HG03565 (cell line): Measurements from ENCODE around the gene RBP3.
A peak's percentile ranks its signal among the peaks of the same experiment; 100 is the strongest.
"Not testable (repeated sequence)": the region's sequence is repeated elsewhere in the genome, so short reads cannot be mapped to it uniquely, and the experiment has no call there.

Source experiments
- ATAC-seq: cut with Tn5 transposase; IDR thresholded peaks from one replicate; pipeline ENCODE4 v1.9.1; 2021; ENCODE audit warnings: mild to moderate bottlenecking, moderate library complexity; ENCODE audit not compliant: unreplicated experiment

The RBP3 gene

GRCh38 chr10:47370878-47371277, 22.7 kb downstream of the RBP3 start:
- no peak for ATAC-seq

- ATAC-seq = no peak
Measured at GRCh38 chr10:47371629-47372485, 23.7 kb downstream of the RBP3 start.

- ATAC-seq = no peak
Measured at GRCh38 chr10:47372726-47373125, 24.6 kb downstream of the RBP3 start.

GRCh38 chr10:47374611-47375536, 26.7 kb downstream of the RBP3 start:
- no peak for ATAC-seq

GRCh38 chr10:47376522-47377220, 28.5 kb downstream of the RBP3 start:
- no peak for ATAC-seq

GRCh38 chr10:47378183-47378510, 30.0 kb downstream of the RBP3 start:
- ATAC-seq = no peak

DNA sequence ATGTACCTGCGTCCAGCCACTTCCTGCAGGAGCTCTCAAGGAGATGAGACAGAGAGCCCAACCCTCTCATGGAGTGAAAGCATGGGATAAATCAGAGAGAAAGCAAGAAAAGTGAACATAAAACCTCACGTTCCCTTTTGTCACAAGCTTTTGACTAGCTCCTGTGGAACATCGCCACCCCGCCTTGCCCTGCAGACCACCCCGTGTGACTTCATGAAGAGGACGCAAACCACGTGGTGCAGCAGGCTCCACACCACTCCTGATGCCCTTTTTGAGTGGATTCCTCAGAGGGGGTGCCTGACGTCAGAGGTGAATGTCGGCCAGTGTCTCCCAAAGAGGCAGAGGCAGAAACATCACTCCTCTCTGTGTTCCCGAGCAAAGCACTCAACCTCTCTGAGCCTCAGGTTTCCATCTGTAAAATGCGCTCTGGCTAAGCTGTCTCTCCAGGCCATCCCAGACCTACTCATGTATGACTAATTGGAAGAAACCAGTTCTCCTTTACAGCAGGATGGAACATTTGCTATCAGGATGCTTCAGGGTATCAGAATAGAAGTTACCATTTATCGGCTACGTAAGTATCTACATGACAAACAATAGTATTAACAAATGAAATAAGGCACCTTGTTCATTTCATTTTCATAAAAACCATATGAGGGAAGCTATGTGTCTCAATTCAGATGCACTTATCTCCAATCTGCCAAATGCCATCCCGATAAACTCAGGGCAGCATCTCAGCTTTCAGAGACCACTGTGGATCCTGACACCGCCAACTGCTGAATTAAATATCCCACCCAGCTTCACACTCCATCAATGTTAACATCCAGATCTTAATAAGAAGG, 30.7 kb downstream of the RBP3 start:
- no peak for ATAC-seq

GRCh38 chr10:47379445-47379785, 31.3 kb downstream of the RBP3 start:
- ATAC-seq = no peak

GRCh38 chr10:47379901-47380300, 31.7 kb downstream of the RBP3 start:
- ATAC-seq = no peak

DNA sequence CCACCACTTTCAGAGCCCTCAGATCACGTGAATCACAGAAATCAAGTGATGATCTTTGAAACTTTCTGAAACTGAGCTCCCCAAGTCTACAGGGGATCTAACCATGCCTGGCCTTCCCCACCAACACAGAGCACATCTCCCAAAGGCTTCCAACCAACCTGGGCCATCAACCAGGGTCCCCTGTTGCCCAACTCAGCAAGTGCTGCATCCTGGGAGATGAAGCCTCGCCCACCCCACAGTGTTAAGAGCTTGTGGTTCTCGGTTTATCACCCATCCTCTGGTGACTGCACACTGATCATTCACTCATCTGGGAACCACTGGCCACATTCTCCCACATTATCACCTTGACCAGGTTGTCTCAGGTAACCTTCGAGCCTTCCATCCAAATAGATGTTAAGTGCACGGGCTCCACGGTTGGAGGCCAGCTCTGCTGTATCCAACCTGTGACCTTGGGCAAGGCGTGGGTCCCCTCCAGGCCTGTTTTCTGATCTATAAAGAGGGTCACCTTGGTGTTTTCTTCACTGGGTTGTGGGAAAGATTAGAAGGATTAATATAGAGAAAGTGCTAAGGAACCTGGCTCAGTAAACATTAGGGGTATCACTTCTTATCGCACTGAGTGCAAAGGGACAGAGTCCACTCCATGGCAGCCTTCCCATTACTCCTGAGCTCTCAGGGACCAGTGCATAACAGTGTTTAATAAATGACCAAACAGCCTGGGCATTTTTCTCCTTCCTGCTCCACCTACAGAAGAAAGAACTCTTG, 32.4 kb downstream of the RBP3 start:
- ATAC-seq = no peak

- ATAC-seq = no peak
Measured at GRCh38 chr10:47381103-47381395, 32.9 kb downstream of the RBP3 start.

DNA sequence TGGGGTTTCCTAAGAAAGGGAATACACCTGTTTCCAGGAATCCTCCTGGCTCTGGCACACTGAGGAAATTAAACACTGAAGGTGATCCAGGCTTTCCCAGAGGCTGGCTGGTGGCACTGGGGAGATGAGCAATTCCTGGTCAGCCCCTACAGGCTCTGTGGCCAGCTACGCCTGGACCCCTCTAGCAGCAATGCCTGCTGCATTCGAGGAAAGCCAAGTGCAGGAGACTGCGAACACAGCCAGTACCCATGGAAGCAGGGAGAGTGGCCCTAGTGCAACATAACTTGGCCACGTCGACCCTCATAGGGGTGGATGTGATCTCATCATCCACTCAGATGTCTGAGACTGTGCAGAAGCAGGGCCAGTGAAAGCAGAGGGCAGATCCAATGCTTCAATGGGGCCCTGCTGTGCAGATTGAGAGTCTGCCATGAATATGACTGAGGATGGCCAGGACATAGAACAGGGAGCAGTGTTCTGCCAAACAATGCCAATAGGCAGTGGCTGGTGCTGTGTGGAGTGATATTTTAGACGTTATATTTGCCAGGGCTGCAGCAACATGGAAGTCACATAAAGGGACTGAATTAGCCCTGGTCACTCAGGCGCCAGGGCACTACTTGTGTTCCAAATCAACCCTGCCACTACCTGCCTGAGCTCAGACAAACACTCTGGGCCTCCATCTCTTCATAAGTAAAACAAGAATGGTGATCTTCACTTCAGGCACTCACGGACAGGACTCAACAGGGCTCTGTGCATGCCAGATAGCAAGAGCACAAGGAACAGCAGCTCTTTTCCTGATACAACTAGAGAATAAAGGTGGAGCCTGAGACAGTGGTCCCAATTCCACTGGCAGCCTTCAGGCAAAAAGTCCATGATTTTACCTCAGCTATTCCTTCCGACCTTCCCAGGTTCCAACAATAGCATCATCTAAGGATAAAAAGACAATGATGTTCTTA, 33.5 kb downstream of the RBP3 start:
- ATAC-seq = no peak

DNA sequence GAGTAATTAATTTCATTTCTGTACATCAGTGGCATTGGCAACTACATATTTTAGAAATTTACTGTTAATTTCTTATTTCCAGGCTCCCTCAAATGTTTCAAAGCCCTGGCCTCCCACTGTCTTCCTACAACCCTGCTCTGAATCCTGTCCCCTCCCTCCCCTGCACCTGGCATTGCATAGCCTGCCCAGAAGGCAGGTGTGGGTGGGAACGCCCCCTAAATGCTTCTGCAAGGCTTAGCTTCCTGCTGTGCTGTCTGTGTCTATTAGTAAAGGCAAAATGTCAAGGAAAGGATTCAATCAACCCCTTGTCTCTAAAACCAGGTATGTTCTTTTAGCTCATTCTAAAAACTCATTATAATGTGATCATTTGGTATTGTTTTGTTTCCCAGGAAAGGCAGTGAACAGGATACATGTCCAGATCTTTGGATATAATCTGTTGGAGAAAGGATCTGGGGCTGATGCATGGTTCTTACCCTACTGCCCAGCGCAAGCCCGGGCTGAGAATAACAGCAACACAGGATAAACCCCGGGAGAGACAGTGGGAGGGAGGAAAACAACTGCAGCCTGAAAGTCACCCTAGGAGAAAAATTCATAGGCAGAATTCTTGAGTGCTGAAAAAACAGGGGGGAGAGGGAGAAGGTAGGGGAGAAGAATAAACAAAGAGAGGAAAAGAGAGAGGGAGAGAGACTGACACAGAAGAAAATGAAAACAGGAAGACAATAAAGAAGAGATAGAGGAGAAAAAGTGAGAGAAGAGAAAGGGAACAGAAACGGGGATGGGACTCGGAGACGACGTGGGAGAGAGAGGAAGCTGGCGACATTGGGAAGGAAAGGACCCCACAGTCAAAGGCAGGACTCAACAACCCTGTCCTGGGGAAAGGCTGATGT, 35.3 kb downstream of the RBP3 start:
- ATAC-seq = no peak

GRCh38 chr10:47384148-47384921, 36.2 kb downstream of the RBP3 start, which contains the start of gene ZNF488:
Gene ZNF488 (minus strand): TSS chr10:47384293. CDS start chr10:47368829, 15,464 bp downstream.
- peak; percentile 90 for ATAC-seq

- ATAC-seq = not testable (repeated sequence)
Measured at GRCh38 chr10:47386104-47386503, 37.9 kb downstream of the RBP3 start.

- ATAC-seq = no peak
Measured at GRCh38 chr10:47388879-47389278, 40.7 kb downstream of the RBP3 start.

- no peak for ATAC-seq
Measured at GRCh38 chr10:47389619-47390018, 41.5 kb downstream of the RBP3 start.
